ENCODE data around the gene ITLN2. TPM values are rescaled to one million over a fixed set of nuclear protein-coding genes. Genes with fewer than 3 reads are reported as not detected.
"Not testable (repeated sequence)": the region's sequence is repeated elsewhere in the genome, so short reads cannot be mapped to it uniquely, and the experiment has no call there.

ITLN2 gene
- total RNA-seq, 1 experiment from 2014 or later: not detected

DNA sequence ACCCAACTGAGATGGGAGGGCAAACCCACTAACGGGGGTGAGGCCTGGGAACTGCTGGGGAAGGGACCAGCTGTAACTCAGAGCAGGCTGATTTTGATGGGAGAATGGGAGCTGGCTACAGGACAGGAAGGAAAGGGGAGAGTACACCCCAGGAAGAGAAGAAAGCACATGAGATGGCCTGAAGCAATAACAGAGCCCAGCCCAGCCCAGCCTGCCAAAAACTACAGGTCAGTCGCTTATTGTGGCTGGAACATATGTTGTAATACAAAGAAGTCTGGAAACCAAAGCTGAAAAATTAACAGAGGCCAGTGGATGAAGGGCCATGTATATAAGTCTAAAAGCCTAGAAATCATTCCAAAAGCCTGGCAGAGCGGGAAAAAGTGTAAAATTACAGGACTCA, 1.6 kb downstream of the ITLN2 start:
- DNase-seq (ENCODE audit: low read depth): no peak

DNA sequence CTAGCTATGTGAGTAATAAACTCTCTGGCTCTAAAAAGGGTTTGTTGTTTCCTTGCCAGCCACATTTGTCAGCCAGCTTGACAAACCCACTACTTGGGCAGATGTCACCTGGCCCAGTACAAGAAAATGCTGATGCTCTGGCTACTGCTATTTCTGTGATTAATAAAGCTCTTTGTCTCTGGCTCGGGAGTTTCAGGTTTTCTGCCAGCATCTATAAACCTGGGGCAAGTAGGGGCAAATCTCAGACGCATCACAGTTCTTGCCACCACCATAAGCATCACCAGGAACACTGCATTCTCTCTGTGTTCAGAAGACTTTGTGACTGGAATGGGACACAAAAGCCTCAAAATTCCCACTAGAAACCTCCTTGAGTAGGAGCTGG, 2.5 kb downstream of the ITLN2 start:
- DNase-seq (ENCODE audit: low read depth): no peak

DNA sequence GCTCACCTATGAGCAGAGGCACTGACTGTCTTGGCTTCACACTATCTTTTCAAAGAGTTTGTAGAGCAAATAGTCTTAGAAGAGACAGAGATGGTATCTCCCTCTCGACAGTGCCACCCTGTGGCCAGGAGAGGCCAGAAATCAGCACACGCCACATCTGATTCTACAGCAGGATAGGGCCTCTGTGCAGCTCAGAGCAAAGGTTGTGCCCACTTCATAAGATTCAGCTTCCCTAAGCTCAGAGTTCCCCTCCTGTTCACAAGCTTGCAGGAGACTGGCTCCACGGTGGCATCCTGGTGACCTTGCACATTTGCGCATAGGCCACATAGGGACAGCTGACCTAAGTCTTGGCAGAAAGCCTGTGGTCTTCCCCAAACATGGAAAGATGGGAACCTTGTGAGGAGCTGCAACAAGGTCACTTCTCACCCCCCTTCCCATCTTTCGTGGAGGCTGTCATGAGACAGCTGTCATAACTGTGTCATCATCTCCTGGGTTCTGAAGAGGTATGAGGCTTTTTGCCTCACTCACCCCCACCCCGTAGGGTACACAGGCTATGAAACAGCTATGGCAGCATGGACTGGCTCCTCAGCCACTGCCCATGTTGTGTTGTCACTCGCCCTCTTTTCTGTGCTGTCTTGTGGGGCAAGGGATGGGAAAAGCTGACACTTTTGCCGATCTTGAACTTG, 3.0 kb downstream of the ITLN2 start:
- DNase-seq (ENCODE audit: low read depth): peak; percentile 72

DNA sequence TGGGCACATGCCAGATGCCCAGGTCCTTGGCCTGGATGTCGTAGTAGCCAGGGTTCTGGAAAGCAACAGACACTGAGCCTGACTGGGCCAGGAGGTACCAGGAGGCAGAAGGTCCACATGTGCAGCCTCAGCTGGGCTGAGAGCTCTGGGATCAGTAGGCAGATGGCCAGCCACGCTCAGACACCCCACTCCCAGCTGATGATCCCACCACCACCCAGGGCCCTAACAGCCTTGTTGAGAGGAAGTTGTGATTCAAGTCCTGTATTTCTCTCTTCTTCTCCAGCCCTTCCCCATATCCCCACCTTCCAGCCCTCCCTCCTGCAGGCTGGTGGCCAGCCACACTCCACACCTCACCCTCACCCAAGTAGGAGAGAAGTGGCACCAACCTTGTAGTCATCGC, 4.0 kb downstream of the ITLN2 start:
- no peak for DNase-seq (ENCODE audit: low read depth)

DNA sequence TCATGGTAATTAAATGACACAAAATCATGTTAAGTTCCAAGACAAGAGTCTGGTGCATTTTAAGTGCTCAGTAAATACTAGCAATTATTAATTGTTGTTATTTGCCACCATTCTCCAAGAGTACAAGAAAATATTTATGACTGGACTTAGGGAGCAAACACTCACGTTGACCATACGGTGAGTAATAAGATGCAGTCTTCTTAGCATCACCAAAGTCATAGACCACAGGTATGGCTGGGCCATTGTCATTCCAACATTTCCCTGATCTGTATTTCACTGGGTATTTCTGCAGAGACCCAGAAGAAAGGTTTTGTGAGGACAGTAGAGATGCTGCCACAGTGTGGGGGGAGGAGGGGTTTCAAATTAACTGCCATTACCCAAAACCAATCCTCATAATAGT, 4.7 kb downstream of the ITLN2 start:
- DNase-seq (ENCODE audit: low read depth): no peak

DNA sequence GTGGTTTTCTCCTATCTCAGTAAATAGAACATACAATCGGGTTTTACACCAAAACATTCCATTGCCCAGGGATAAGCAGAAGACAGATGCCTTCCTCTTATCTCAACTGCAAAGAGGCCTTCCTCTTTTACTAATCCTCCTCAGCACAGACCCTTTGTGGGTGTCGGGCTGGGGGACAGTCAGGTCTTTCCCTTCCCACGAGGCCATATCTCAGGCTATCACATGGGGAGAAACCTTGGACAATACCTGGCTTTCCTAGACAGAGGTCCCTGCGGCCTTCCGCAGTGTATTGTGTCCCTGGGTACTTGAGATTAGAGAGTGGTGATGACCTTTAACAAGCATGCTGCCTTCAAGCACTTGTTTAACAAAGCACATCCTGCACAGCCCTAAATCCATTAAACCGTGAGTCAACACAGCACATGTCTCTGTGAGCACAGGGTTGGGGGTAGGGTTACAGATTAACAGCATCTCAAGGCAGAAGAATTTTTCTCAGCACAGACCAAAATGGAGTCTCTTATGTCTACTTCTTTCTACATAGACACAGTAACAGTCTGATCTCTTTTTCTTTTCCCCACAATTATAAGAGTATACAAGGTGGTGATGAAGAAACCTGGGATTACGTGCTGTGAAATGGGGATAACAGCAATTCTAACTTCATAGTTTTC, 5.3 kb downstream of the ITLN2 start:
- peak; percentile 68 for DNase-seq (ENCODE audit: low read depth)

DNA sequence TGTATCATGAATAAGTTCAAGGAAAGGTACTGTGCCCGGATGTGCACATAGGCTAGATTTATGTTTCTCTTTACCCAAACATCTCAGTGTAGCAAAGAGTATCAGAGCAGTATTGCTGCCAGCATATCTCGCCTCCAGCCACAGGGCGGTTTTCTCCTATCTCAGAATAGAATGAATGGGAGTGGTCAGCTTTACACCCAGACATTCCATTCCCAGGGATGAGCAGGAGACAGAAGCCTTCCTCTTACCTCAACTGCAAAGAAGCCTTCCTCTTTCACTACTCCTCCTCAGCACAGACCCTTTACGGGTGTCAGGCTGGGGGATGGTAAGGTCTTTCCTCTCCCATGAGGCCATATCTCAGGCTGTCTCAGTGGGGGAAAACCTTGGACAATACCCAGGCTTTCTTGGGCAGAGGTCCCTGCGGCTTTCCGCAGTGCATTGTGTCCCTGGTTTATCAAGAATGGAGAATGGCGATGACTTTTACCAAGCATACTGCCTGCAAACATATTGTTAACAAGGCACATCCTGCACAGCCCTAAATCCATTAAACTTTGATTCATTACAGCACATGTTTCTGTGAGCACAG, 7.3 kb downstream of the ITLN2 start:
- DNase-seq (ENCODE audit: low read depth): not testable (repeated sequence)

DNA sequence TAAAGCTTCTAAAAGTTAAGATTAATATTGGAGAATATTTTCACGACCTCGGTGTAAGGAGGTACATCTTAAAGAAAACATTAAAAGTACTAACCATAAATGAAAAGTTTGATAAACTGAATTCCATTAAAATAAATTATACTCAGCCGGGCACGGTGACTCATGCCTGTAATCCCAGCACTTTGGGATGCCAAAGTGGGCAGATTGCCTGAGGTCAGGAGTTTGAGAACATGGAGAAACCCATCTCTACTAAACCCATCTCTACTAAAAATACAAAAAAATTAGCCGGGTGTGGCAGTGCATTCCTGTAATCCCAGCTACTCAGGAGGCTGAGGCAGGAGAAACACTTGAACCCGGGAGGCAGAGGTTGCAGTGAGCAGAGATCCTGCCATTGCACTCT, 8.7 kb downstream of the ITLN2 start:
- DNase-seq (ENCODE audit: low read depth): peak; percentile 41

DNA sequence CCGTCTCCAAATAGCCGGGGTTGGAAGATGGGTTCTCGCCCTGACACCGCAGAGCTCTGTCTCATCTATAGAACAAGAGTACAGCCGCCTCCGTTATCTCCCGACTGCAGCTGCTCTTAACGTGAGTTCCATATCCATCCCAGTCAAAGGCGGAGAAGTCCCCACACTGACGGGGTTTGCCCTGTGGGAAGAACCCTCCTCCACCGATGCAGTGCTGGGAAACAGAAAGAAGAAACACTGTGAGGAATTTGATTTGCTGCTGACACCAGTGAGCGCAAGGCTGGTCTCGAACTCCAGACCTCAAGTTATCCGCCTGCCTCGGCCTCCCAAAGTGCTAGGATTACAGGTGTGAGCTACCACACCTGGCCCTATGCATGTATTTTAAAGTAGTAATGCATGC, 9.5 kb downstream of the ITLN2 start:
- no peak for DNase-seq (ENCODE audit: low read depth)

DNA sequence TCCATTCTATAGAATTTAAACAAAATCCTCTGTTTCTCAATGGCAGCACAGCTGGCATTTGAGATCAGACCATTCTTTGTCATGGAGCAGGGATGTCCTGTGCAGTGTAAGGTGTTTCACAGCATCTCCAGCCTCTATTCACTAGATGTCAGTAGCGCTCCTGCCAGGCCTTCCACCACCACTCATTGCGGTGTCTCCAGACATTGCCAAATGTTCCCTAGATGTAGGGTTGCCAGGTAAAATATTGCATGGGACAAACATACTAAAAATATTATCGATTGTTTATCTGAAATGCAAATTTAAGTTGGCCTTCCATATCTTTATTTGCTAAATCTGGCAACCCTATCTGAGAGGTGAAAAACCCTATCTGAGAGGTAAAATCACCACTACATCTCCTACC, 11.7 kb downstream of the ITLN2 start:
- no peak for DNase-seq (ENCODE audit: low read depth)

DNA sequence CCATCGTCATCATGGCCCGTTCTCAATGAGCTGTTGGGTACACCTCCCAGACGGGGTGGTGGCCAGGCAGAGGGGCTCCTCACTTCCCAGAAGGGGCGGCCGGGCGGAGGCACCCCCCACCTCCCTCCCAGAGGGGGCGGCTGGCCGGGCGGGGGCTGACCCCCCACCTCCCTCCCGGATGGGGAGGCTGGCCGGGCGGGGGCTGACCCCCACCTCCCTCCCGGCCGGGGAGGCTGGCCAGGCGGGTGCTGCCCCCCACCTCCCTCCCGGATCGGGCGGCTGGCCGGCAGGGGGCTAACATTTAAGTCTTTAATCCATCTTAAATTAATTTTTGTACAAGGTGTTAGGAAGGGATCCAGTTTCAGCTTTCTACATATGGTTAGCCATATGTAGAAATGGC, 17.9 kb downstream of the ITLN2 start:
- DNase-seq (ENCODE audit: low read depth): not testable (repeated sequence)

DNA sequence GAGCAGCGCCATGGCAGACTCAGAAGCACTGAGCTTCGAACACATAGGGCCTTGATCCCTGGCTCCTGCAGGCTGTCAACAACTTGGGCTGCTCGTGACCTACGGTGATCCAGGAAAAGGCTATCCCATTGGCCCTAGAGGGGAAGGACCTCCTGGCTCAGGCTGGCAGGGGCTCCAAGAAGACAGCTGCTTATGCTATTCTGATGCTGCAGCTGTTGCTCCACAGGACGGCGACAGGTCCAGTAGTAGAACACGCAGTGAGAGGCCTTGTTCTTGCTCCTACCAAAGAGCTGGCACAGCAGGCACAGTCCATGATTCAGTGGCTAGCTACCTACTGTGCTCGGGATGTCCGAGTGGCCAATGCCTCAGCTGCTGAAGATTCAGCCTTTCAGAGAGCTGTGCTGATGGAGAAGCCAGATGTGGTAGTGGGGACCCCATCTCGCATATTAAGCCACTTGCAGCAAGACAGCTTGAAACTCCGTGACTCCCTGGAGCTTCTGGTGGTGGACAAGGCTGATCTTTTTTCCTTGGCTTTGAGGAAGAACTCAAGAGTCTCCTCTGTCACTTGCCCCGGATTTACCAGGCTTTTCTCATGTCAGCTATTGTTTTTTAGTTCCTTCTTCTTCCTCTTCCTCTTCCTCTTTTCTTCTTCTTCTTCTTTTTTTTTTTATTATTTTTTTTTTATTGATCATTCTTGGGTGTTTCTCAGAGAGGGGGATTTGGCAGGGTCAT, 18.9 kb downstream of the ITLN2 start:
- no peak for DNase-seq (ENCODE audit: low read depth)

DNA sequence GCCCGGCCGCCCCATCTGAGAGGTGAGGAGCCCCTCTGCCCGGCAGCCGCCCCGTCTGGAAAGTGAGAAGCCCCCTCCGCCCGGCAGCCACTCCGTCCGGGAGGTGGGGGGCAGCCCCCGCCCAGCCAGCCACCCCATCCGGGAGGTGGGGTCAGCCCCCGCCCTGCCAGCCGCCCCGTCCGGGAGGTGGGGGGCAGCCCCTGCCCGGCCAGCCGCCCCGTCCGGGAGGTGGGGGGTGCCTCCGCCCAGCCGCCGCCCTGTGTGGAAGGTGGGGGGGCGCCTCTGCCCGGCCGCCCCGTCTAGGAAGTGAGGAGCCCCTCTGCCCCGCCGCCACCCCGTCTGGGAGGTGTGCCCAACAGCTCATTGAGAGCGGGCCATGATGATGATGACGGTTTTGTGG, 21.3 kb downstream of the ITLN2 start:
- DNase-seq (ENCODE audit: low read depth): not testable (repeated sequence)

DNA sequence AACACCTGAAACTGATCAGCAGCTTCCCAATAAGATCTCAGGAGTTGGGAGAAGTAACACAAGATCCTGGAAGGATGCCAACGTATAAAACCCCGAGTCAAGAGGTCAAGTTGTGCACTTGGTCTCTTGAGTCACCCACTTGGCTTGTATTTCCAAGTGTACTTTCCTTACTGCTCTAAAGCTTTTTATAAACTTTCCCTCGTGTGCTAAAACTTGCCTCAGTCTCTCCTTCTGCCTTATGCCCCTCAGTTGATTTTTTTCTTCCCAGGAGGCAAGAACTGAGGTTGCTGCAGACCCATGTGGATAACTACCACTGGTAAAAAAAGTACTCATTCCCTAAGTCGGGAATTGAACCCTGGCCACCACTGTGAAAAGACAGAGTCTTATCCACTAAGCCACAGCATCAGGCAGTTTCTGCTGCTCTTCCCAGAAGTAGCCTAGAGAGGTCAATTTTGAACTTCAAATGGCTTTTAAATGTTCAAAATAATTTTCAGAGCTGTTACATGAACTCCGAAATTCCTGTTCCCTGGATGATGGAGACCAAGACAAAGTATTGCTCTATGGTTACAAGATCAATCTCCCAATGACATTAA, 28.9 kb downstream of the ITLN2 start:
- peak; percentile 35 for DNase-seq (ENCODE audit: low read depth)

DNA sequence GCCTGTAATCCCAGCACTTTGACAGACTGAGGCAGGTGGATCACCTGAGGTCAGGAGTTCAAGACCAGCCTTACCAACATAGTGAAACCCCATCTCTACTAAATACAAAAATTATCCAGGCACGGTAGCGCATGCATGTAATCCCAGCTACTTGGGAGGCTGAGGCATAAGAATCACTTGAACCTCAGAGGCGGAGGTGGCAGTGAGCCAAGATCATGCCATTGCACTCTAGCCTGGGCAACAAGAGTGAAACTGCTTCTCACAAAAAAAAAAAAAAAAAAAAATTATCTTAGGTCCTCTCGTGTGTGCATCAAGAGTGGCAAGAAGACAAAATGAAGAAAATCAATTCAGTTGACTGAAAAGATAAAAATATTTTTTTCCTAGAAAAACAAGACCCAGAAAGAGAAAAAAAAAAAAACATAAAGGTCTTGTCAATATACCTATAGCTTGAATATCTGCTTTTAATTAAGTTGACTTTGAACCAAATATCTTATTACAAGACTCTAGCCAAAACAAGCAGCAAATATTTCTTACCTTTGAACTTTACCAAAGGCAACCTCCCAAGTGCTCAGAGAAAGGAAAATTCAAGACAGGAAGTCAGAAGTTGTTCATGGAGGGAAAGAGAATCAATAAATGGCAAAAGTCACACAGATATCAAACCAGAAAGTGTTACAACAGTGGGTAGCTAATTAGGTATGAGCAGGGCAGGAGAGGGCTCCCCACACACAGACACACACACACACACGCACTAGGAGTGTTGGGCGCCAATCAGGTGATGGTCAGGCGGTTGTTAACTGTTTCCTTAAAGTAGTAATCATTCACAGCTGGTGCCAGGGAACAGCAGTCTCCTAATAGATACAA, 29.6 kb downstream of the ITLN2 start:
- no peak for DNase-seq (ENCODE audit: low read depth)

DNA sequence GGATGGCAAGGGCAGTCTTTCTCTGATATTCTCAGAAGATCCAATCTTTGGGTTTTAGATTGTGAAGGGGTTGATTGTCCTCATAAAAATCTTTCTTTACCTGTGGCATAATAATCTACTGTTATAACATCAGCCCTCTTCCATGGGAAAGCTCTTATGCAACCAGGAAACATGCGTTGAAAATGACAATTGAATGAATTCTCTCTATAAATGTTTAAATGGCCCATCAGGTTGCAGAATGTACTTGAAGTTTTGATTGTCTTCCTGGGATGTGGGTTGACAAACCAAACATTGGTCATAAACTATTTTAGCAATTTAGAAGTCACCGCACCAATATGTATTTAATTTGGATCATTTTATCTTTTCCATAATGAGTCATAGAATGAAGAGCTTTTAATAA, 37.9 kb downstream of the ITLN2 start:
- DNase-seq (ENCODE audit: low read depth): no peak

DNA sequence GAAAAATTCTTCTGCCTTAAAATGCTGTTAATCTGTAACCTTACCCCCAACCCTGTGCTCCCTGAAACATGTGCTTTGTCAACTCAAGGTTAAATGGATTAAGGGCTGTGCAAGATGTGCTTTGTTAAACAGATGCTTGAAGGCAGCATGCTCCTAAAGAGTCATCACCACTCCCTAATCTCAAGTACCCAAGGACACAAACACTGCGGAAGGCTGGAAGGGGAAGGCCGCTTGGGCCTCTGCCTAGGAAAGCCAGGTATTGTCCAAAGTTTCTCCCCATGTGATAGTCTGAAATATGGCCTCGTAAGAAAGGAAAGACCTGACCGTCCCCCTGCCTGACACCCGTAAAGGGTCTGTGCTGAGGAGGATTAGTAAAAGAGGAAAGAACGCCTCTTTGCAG, 41.4 kb downstream of the ITLN2 start:
- DNase-seq (ENCODE audit: low read depth): not testable (repeated sequence)

DNA sequence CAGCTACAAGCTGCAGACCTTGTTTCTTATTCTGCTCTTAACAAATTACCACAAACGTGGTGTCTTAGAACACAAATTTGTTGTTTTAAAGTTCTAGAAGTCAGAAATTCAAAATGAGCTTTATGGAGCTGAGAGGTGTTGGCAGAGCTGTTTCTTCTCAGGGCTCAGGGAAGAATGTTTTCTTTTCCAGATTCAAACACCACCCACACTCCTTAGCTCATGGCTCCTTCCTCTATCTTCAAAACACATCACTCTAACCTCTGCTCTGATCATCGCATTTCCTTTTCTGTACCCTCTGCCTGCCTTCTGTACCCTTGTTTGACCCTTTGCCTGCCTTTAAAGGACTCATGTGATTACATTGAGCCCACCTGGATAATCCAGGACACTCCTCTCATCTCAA, 42.7 kb downstream of the ITLN2 start:
- DNase-seq (ENCODE audit: low read depth): no peak

DNA sequence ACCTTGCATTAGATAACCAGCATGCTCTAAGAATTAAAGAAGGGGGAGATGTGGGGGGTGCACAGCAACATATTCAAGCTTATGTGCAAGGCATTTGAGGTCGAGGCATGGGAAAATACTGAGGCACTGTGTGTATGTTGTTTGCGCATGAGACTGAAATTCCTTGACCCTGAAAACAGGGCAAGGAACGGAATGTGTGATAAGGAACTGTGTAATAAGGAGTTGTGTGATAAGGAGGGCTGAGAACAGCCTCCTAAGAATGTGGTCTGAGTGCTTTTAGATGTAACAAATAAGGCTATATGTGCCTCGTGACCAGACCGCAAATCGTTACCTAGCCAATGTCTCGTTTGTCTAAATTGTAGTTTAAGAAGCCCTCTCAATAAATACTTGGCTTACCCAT, 43.2 kb downstream of the ITLN2 start:
- no peak for DNase-seq (ENCODE audit: low read depth)

DNA sequence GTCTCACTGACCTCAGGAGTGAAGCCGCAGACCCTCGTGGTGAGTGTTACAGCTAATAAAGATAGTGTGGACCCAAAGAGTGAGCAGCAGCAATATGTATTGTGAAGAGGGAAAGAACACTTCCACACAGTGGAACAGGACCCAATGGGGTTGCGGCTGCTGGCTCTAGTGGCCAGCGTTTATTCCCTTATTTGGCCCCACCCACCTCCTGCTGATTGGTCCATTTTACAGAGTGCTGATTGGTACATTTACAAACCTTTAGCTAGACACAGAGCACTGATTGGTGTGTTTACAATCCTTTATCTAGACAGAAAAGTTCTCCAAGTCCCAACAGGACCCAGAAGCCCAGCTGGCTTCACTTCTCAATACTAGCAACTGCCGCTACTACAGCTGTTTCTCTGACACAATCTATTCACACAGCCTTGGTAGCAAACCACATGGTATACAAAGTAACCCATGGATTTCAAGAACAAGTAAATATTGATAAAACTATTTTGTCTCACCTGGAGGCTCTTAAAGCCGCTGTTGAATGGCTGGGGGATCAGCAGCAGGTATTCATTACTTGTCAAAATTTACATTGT, 44.3 kb downstream of the ITLN2 start:
- no peak for DNase-seq (ENCODE audit: low read depth)

DNA sequence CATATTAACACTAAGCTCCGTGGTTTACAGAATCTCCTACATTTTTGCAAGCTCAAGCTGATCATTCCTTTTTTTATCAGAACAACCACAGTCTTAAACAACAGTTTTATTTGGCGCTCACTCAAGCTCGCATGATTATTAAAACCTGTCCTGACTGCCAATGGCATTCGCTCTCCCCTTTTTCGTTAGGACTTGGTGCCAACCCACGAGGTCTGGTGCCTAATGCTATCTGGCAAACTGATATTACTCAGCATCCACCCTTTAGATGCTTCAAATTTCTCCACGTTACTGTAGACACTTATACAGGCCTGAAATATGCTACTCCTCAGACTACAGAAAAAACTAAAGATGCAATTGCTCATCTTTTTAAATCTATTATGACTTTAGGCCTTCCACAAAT, 46.6 kb downstream of the ITLN2 start:
- no peak for DNase-seq (ENCODE audit: low read depth)

Measured in Daoy (cell line).